Measurements from ENCODE around the gene AKNAD1. TPM values are rescaled to one million over a fixed set of nuclear protein-coding genes. Genes with fewer than 3 reads are reported as not detected.
"Not testable (repeated sequence)": the region's sequence is repeated elsewhere in the genome, so short reads cannot be mapped to it uniquely, and the experiment has no call there.

The AKNAD1 gene
- total RNA-seq, 4 donors from 2014 or later, result 0.27 to 2.5 (median 1.1) TPM

GRCh38 chr1:108893141-108893530, 36.2 kb upstream of the AKNAD1 start:
- 84 to 92% methylated on average over 4 of the region's 4 CpGs for WGBS, 2 donors (ENCODE audit: low coverage in 1 of 2)
- no peaks in the 10 kb centered on the region for H3K9me3 ChIP-seq
- no peak overlapping the region for H3K27ac ChIP-seq
- peaks cover 3 to 65% (median 17%) of the 10 kb centered on the region in 3 donors for H3K4me1 ChIP-seq
- H3K27me3 ChIP-seq, result no peaks in the 10 kb centered on the region
- no peaks in the 10 kb centered on the region for H3K36me3 ChIP-seq
- TF ChIP-seq EP300 (IDR thresholded peaks at IDR 0.05) (no peak), CTCF (IDR thresholded peaks at IDR 0.05) (no peak), POLR2AphosphoS5 (IDR thresholded peaks at IDR 0.05) (no peak), POLR2A (IDR thresholded peaks at IDR 0.05) (no peak)
- H3K4me3 ChIP-seq, result no peak overlapping the region
- ATAC-seq, result no peak

DNA sequence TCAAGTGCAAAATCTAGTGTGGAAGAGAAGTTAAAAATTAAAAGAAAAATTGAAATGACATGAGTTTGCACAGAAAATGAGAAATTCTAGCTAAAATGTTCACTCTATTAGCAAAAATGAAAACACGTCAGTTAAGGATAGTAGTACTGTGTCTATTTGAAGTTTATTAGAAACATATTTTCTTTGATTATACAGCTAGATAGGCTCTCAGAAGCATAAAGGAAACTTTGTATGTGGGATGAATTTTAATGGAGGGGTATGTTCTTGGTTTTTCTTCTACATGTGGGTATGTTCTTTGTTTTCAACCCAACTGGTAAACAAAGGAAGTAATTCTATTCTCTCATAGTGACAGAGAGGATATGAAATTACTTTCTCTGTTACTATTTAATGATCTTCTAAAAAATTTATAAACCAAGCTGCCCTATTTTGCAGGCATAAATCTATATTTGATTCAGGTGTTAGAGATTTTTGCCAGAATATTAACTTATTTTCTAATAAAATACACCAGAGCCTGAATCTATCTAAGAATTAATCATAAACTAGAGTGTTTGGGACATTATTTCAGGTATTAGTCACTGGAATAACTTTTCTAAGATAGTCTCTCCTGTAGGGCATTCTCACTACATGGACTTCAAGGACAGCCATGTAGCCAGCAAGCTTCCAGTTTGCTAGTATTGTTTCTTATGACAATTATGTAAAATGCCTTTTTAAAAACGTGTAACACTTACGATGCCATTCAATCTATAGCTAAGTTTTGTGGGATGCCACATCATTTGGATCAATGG, 35.7 kb upstream of the AKNAD1 start:
- no peaks in the 10 kb centered on the region for H3K27me3 ChIP-seq
- WGBS, 2 donors (ENCODE audit: low coverage in 1 of 2), result 81 to 84% methylated on average over 3 of the region's 3 CpGs
- no peaks in the 10 kb centered on the region for H3K9me3 ChIP-seq
- no peak for TF ChIP-seq POLR2A (IDR thresholded peaks at IDR 0.05)
- TF ChIP-seq CTCF (IDR thresholded peaks at IDR 0.05), result no peak
- no peak for TF ChIP-seq POLR2AphosphoS5 (IDR thresholded peaks at IDR 0.05)
- no peak for TF ChIP-seq EP300 (IDR thresholded peaks at IDR 0.05)
- no peak for ATAC-seq
- H3K27ac ChIP-seq, result no peak overlapping the region
- H3K4me3 ChIP-seq, result no peak overlapping the region
- peaks cover 3 to 62% (median 13%) of the 10 kb centered on the region in 3 donors for H3K4me1 ChIP-seq
- H3K36me3 ChIP-seq, result peaks cover 0 to under 1% of the 10 kb centered on the region in 2 donors

DNA sequence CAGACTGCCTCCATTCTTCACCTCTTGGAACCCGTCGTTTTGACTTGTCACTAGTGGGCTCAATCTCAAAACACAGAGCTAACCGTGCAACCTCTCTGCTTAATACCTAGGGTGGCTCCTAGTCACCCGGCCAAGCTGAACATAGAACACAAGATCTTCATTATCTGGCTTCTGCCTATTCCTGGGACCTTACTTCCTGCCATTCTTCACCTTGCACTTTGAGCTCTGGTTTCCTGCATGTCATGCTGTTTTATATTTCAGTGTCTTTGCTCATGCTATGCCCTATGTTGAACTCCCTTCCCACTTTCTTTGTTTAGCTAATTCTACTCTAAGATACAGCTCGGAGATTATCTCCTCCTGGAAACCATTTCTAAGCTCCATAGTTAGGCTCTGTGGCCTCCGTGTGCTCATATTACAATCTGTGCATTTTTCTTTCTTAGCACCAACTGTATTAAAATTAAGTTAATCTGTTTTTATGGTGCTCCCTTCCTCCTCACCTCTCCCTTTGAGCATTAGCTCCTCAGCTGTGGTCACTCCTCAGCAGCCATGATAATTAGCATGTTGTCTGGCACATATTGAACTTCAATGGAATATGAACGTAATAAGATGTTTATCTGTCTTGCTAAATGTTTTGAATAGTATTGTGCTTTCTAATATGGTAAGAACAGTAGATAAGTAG, 33.0 kb upstream of the AKNAD1 start:
- ATAC-seq, result no peak
- Histone ChIP-seq H3K27me3 (no peaks in the 10 kb centered on the region), H3K9me3 (no peaks in the 10 kb centered on the region), H3K36me3 (peaks cover 0 to 6% of the 10 kb centered on the region in 2 donors), H3K4me1 (peaks cover 3 to 46% (median 6%) of the 10 kb centered on the region in 3 donors), H3K27ac (no peak overlapping the region), H3K4me3 (no peak overlapping the region)
- no peak for TF ChIP-seq POLR2AphosphoS5 (IDR thresholded peaks at IDR 0.05)
- TF ChIP-seq POLR2A (IDR thresholded peaks at IDR 0.05), result no peak
- no peak for TF ChIP-seq CTCF (IDR thresholded peaks at IDR 0.05)
- no peak for TF ChIP-seq EP300 (IDR thresholded peaks at IDR 0.05)
- WGBS, 2 donors (ENCODE audit: low coverage in 1 of 2), result 72 to 80% methylated on average over 7 of the region's 7 CpGs

- H3K27ac ChIP-seq, H3K4me3 ChIP-seq, H3K27me3 ChIP-seq, ATAC-seq, H3K9me3 ChIP-seq, H3K36me3 ChIP-seq: not testable (repeated sequence)
- WGBS, 2 donors (ENCODE audit: low coverage in 1 of 2), result 48 to 62% methylated on average over 5 to 6 of the region's 6 CpGs
- H3K4me1 ChIP-seq, result peaks cover 3 to 48% (median 6%) of the 10 kb centered on the region in 3 donors
Measured at GRCh38 chr1:108889006-108889645, 32.2 kb upstream of the AKNAD1 start.

GRCh38 chr1:108886292-108886691, 29.4 kb upstream of the AKNAD1 start:
- Histone ChIP-seq H3K27me3 (no peaks in the 10 kb centered on the region), H3K4me1 (peaks cover 3 to 45% (median 6%) of the 10 kb centered on the region in 3 donors), H3K4me3 (no peak overlapping the region), H3K36me3 (peaks cover 0 to 6% of the 10 kb centered on the region in 2 donors), H3K27ac (no peak overlapping the region), H3K9me3 (no peaks in the 10 kb centered on the region)
- TF ChIP-seq CTCF (IDR thresholded peaks at IDR 0.05) (no peak), POLR2A (IDR thresholded peaks at IDR 0.05) (no peak)
- 85 to 100% methylated on average over 2 of the region's 2 CpGs for WGBS, 2 donors (ENCODE audit: low coverage in 1 of 2)
- no peak for ATAC-seq
